Stimulated activated naive CD8-positive, alpha-beta T cell treated with anti-CD3 and anti-CD28 coated beads, Interleukin-15, amount 100 ng/mL, for 72 hours (primary cell): ENCODE measurements around the gene CEACAM21.

Experiments used
- ATAC-seq: fragments of 150-1000 bp; cut with Tn5 transposase; 2 replicates; pipeline ENCODE4 v1.10.0; 2021; ENCODE audit warnings: mild to moderate bottlenecking, moderate library complexity
- DNase-seq, 2 donors: peaks; one replicate each; pipeline ENCODE4 v3.0.0; 2021 to 2022
- H3K27ac Mint-ChIP-seq, 2 donors: one replicate each; pipeline ENCODE4 v1.8.0; 2022; ENCODE audit warnings: mild to moderate bottlenecking in 2 of 2, mixed read lengths in 2 of 2, moderate library complexity in 2 of 2
- H3K27me3 Mint-ChIP-seq: one replicate; pipeline ENCODE4 v1.8.0; 2022; ENCODE audit warnings: mixed read lengths
- H3K4me1 Mint-ChIP-seq: one replicate; pipeline ENCODE4 v1.8.0; 2022; ENCODE audit warnings: mild to moderate bottlenecking, mixed read lengths
- H3K4me3 Mint-ChIP-seq, 2 donors: one replicate each; pipeline ENCODE4 v1.8.0; 2022; ENCODE audit warnings: mild to moderate bottlenecking in 2 of 2, mixed read lengths in 2 of 2, moderate library complexity in 1 of 2
- H3K9me3 Mint-ChIP-seq, 2 donors: one replicate each; pipeline ENCODE4 v1.8.0; 2022; ENCODE audit warnings: mixed read lengths in 2 of 2

The CEACAM21 gene

GRCh38 chr19:41543582-41543981, 32.4 kb upstream of the CEACAM21 start:
- no peak for DNase-seq
- Mint-ChIP-seq H3K27me3 (no peaks in the 10 kb centered on the region), H3K4me1 (peaks cover 86% of the 10 kb centered on the region), H3K4me3 (peak overlapping the region in 1 of 2 donors; percentile 62), H3K27ac (peak overlapping the region; percentile 97), H3K9me3 (no peaks in the 10 kb centered on the region)
- ATAC-seq = peak; percentile 60

- no peak for ATAC-seq
Measured at GRCh38 chr19:41545547-41545946, 30.4 kb upstream of the CEACAM21 start.

GRCh38 chr19:41546386-41546789, 29.6 kb upstream of the CEACAM21 start:
- Mint-ChIP-seq H3K27ac (peak overlapping the region; percentile 94 to 95), H3K27me3 (no peaks in the 10 kb centered on the region), H3K4me3 (peak overlapping the region; percentile 86 to 92), H3K9me3 (no peaks in the 10 kb centered on the region), H3K4me1 (peaks cover 75% of the 10 kb centered on the region)
- DNase-seq = peak in 1 of 2 donors; percentile 53
- ATAC-seq = peak; percentile 52

More at GRCh38 chr19:41545547-41545946, 30.4 kb upstream of the CEACAM21 start:
- no peaks in the 10 kb centered on the region for H3K27me3 Mint-ChIP-seq
- peak in 1 of 2 donors; percentile 44 for DNase-seq
- H3K4me1 Mint-ChIP-seq = peaks cover 76% of the 10 kb centered on the region
- peak overlapping the region; percentile 94 to 95 for H3K27ac Mint-ChIP-seq
- H3K4me3 Mint-ChIP-seq = peak overlapping the region; percentile 86 to 92
- H3K9me3 Mint-ChIP-seq = no peaks in the 10 kb centered on the region

- DNase-seq (no peak), ATAC-seq (no peak)
- H3K4me3 Mint-ChIP-seq = peak overlapping the region; percentile 86 to 92
- no peaks in the 10 kb centered on the region for H3K27me3 Mint-ChIP-seq
- peaks cover 74% of the 10 kb centered on the region for H3K4me1 Mint-ChIP-seq
- peak overlapping the region; percentile 94 to 95 for H3K27ac Mint-ChIP-seq
- no peaks in the 10 kb centered on the region for H3K9me3 Mint-ChIP-seq
Measured at GRCh38 chr19:41546961-41547360, 29.0 kb upstream of the CEACAM21 start.

GRCh38 chr19:41547569-41547968, 28.4 kb upstream of the CEACAM21 start:
- Mint-ChIP-seq H3K27ac (peak overlapping the region in 1 of 2 donors; percentile 22), H3K27me3 (no peaks in the 10 kb centered on the region), H3K4me1 (peaks cover 70% of the 10 kb centered on the region), H3K4me3 (peak overlapping the region; percentile 30 to 45), H3K9me3 (no peaks in the 10 kb centered on the region)
- ATAC-seq (no peak), DNase-seq (no peak)

GRCh38 chr19:41548047-41548446, 27.9 kb upstream of the CEACAM21 start:
- H3K4me1 Mint-ChIP-seq = peaks cover 68% of the 10 kb centered on the region

GRCh38 chr19:41548954-41549688, 26.8 kb upstream of the CEACAM21 start:
- Mint-ChIP-seq H3K9me3 (no peaks in the 10 kb centered on the region), H3K4me3 (peak overlapping the region; percentile 91 to 93), H3K27me3 (no peaks in the 10 kb centered on the region), H3K27ac (peak overlapping the region; percentile 96 to 100), H3K4me1 (peaks cover 62% of the 10 kb centered on the region)
- DNase-seq (peak; percentile 82 to 88), ATAC-seq (peak; percentile 82)

More at GRCh38 chr19:41548047-41548446, 27.9 kb upstream of the CEACAM21 start:
- peak overlapping the region; percentile 57 to 69 for H3K4me3 Mint-ChIP-seq
- ATAC-seq (no peak), DNase-seq (no peak)
- no peaks in the 10 kb centered on the region for H3K9me3 Mint-ChIP-seq
- peak overlapping the region in 1 of 2 donors; percentile 81 for H3K27ac Mint-ChIP-seq
- no peaks in the 10 kb centered on the region for H3K27me3 Mint-ChIP-seq

- DNase-seq = no peak
- no peak for ATAC-seq
- no peaks in the 10 kb centered on the region for H3K9me3 Mint-ChIP-seq
- peak overlapping the region; percentile 96 to 100 for H3K27ac Mint-ChIP-seq
- H3K27me3 Mint-ChIP-seq = no peaks in the 10 kb centered on the region
- H3K4me1 Mint-ChIP-seq = peaks cover 59% of the 10 kb centered on the region
- H3K4me3 Mint-ChIP-seq = peak overlapping the region; percentile 91 to 93
Measured at GRCh38 chr19:41549884-41550283, 26.1 kb upstream of the CEACAM21 start.

GRCh38 chr19:41551212-41551610, 24.8 kb upstream of the CEACAM21 start:
- DNase-seq = peak in 1 of 2 donors; percentile 50
- Mint-ChIP-seq H3K9me3 (no peaks in the 10 kb centered on the region), H3K27me3 (no peaks in the 10 kb centered on the region), H3K4me1 (peaks cover 59% of the 10 kb centered on the region), H3K27ac (peak overlapping the region; percentile 96 to 100), H3K4me3 (peak overlapping the region; percentile 91 to 93)
- ATAC-seq = no peak

GRCh38 chr19:41551711-41552110, 24.3 kb upstream of the CEACAM21 start:
- Mint-ChIP-seq H3K27ac (peak overlapping the region; percentile 96 to 100), H3K9me3 (no peaks in the 10 kb centered on the region), H3K4me1 (peaks cover 59% of the 10 kb centered on the region), H3K27me3 (no peaks in the 10 kb centered on the region), H3K4me3 (peak overlapping the region; percentile 91 to 93)
- ATAC-seq (no peak), DNase-seq (no peak)

- H3K27ac Mint-ChIP-seq = peak overlapping the region; percentile 96 to 100
- H3K9me3 Mint-ChIP-seq = no peaks in the 10 kb centered on the region
- H3K4me3 Mint-ChIP-seq = peak overlapping the region; percentile 91 to 93
- peaks cover 59% of the 10 kb centered on the region for H3K4me1 Mint-ChIP-seq
- no peaks in the 10 kb centered on the region for H3K27me3 Mint-ChIP-seq
- ATAC-seq (peak; percentile 44), DNase-seq (peak; percentile 43 to 58)
Measured at GRCh38 chr19:41552558-41552957, 23.4 kb upstream of the CEACAM21 start.

GRCh38 chr19:41553804-41554203, 22.2 kb upstream of the CEACAM21 start:
- Mint-ChIP-seq H3K4me3 (peak overlapping the region; percentile 91 to 93), H3K9me3 (no peaks in the 10 kb centered on the region), H3K27me3 (no peaks in the 10 kb centered on the region), H3K4me1 (peaks cover 60% of the 10 kb centered on the region), H3K27ac (peak overlapping the region in 1 of 2 donors; percentile 89)
- ATAC-seq (no peak), DNase-seq (no peak)

GRCh38 chr19:41554907-41555306, 21.1 kb upstream of the CEACAM21 start:
- ATAC-seq = peak; percentile 64
- H3K27ac Mint-ChIP-seq = peak overlapping the region; percentile 12 to 73
- peak overlapping the region; percentile 58 to 91 for H3K4me3 Mint-ChIP-seq
- H3K4me1 Mint-ChIP-seq = peaks cover 63% of the 10 kb centered on the region
- DNase-seq = no peak
- no peaks in the 10 kb centered on the region for H3K27me3 Mint-ChIP-seq
- H3K9me3 Mint-ChIP-seq = no peaks in the 10 kb centered on the region

- no peak for DNase-seq
- H3K27me3 Mint-ChIP-seq = no peaks in the 10 kb centered on the region
- H3K4me3 Mint-ChIP-seq = peak overlapping the region; percentile 58 to 91
- peak overlapping the region; percentile 64 to 73 for H3K27ac Mint-ChIP-seq
- peaks cover 72% of the 10 kb centered on the region for H3K4me1 Mint-ChIP-seq
- no peaks in the 10 kb centered on the region for H3K9me3 Mint-ChIP-seq
- ATAC-seq = no peak
Measured at GRCh38 chr19:41555748-41556147, 20.2 kb upstream of the CEACAM21 start.

GRCh38 chr19:41563854-41564514, 12.0 kb upstream of the CEACAM21 start:
- Mint-ChIP-seq H3K4me1 (peaks cover 94% of the 10 kb centered on the region), H3K9me3 (no peaks in the 10 kb centered on the region), H3K27me3 (no peaks in the 10 kb centered on the region), H3K4me3 (peak overlapping the region; percentile 87 to 88), H3K27ac (peak overlapping the region; percentile 83 to 92)
- ATAC-seq = peak; percentile 88
- DNase-seq = peak; percentile 59 to 77
